GM12873 (cell line): ENCODE measurements around the gene SGCD.

ENCODE experiments used
- TF ChIP-seq, protein P1 (sequence below): IDR thresholded peaks from 2 replicates; pipeline ENCODE4 v1.5.1; 2012; ENCODE audit warnings: low read depth, mild to moderate bottlenecking, moderate library complexity, low read length, control low read depth; ENCODE audit not compliant: insufficient read depth; ENCODE audit errors: missing control alignments

The SGCD gene

DNA sequence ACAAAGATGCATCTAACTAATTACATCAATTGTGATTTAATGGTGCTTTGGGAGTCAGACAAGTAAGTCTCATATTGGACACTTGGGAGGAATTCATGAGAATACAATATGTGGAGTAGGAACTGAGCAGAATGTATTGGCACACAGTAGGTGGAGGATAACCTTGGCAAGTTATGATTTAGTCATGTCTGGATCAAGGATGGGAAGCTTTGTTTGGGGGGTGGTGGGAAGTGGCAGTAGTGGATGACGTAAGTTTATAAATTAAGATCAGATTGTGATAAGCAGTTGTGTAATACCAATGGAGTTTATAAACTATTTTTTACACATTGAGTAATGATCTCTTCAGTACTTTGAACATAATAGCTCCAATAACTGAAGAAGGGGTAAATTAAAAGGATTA is 67.0 kb downstream of the SGCD start:
- TF ChIP-seq, protein P1, sequence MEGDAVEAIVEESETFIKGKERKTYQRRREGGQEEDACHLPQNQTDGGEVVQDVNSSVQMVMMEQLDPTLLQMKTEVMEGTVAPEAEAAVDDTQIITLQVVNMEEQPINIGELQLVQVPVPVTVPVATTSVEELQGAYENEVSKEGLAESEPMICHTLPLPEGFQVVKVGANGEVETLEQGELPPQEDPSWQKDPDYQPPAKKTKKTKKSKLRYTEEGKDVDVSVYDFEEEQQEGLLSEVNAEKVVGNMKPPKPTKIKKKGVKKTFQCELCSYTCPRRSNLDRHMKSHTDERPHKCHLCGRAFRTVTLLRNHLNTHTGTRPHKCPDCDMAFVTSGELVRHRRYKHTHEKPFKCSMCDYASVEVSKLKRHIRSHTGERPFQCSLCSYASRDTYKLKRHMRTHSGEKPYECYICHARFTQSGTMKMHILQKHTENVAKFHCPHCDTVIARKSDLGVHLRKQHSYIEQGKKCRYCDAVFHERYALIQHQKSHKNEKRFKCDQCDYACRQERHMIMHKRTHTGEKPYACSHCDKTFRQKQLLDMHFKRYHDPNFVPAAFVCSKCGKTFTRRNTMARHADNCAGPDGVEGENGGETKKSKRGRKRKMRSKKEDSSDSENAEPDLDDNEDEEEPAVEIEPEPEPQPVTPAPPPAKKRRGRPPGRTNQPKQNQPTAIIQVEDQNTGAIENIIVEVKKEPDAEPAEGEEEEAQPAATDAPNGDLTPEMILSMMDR = no peak

DNA sequence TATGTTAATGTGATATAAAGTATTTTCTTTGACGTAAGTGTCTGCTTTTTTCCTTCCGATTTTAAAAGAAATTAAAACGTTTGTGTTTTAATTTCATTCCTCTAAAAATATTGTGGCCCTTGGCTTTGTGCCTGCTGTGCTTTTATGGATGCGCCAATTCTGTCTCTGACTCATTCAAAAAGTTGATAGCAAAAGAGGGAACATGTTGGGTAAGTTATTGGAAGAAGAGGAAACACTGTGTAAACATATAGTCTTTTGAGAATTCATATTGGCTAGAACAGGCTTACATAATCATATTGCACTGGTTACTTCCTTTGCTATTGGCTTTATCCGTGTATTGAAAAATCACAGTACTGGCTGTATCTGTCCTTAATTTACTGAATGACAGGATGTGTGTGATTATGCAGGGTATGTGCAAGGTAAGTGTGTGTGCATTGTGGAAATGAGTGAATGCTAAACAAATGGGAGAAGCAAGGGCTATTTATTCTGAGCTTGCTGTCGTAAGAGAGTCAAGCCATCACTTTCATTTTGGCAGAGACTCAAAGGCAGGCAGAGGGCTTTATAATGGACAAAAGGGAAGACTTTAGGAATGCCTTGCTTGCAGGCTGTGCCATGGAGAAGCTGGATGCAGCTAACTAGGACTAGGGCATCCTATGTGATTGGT is 67.8 kb downstream of the SGCD start:
- TF ChIP-seq, protein P1 = no peak

DNA sequence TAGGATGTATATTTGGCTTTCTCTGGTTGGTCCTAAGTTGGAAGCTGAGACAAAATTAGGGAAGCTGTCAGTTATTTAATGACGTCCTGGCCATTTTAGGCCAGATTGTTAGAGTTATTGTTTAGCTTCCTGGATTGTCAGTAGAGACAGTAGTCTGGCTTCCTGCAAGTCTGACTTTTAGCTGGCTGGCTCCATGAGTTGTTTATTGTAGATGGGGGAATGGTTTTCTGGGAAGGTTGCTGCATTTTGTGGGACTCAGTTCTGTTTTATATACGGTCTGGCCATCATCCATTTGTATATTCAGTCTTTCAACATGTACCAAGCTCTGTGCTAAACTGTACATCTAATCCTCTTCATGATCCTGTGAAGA is 68.3 kb downstream of the SGCD start:
- TF ChIP-seq, protein P1 = no peak

- TF ChIP-seq, protein P1 = no peak
Observed at GRCh38 chr5:156396063-156396829, 69.3 kb downstream of the SGCD start.

DNA sequence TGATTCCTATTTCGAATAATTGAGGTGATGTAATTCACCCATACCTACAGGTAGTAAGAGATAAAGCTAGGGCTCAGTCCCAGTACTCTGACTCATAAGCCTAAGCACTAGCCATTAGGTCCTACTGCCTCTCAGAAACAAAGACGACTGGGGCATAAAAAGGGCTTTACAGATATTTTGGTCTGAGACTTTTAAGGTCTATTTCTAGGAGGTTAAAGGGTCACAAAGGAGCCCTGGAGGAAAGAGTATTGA is 69.8 kb downstream of the SGCD start:
- TF ChIP-seq, protein P1 = no peak

DNA sequence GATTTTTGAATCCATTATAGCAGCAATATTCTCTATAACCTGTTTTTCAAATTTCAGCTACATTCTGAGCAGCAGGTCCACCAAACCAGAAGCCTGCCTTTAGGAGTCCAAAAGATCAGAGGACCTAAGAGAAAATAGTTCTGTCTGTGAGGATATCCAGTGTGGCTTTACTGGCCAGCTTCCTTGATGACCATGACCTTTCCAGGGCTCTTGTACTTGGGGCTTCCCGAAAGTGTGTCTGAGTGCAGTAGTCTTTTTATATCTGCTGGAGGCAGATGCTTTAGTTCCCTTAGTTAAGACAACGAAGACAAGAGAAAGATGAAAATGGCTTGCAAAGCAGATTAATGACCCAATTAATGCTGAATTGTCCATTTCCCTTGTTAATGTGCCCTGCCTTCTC is 72.4 kb downstream of the SGCD start:
- TF ChIP-seq, protein P1 = no peak

DNA sequence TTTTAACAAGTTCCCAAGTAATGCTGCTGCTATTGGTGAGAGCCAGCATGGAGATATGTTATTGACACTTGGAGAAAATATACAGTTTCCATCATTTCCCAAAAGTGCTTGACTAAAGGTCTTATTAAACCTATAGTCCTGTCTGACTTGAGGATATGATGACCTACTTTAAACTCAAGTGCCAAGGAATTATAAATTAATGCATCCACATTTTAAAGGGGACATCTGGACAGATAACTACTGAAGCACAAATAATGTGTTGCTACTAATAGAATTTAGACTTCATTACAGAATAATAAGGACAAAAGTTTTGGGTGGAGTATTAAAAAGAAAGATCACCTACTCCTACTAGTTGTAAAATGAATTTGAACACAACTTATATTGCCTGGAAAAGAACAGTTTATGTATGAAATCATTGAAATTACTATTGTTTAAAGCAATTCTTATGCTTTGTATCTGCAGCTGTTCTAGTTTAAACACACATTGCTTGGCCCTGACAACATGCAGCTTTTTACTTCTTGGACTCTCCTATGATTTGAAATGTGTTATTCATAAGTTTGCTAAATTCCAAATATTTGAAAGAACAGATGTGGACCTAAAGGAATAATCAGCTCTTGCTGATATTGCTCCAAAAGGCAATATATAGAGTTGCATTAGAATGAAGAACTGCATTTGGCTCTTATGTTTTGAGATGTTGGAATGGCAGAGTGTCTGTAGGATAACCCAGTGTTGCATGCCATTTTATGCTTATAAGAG is 73.4 kb downstream of the SGCD start:
- TF ChIP-seq, protein P1 = no peak
